Activated CD4-positive, alpha-beta memory T cell treated with anti-CD3 and anti-CD28 coated beads, Interleukin-2, amount 10 ng/mL, durations not matched to agents 7 days and 5 days (primary cell): ENCODE data around the gene TAC4. TPM values are rescaled to one million over a fixed set of nuclear protein-coding genes. Genes with fewer than 3 reads are reported as not detected.
"Not testable (repeated sequence)": the region's sequence is repeated elsewhere in the genome, so short reads cannot be mapped to it uniquely, and the experiment has no call there.

Experiments
- CTCF ChIA-PET: fragments of 350-600 bp; sonication (Branson Sonifier 250); formaldehyde crosslinking; loops from one replicate; lab custom pipeline; 2021; ENCODE audit warnings: antibody characterized with exemption, inconsistent platforms; lab: Charles Lee
- POLR2A ChIA-PET: fragments of 350-600 bp; sonication (Branson Sonifier 250); formaldehyde crosslinking; loops from one replicate; lab custom pipeline; 2021; ENCODE audit warnings: antibody characterized with exemption; lab: Charles Lee
- DNase-seq: peaks from one replicate; pipeline ENCODE4 v3.0.0-alpha.2; 2020
- H3K27ac Mint-ChIP-seq: one replicate; pipeline ENCODE4 v1.8.0; 2021; ENCODE audit warnings: mild to moderate bottlenecking, mixed read lengths
- H3K27me3 Mint-ChIP-seq: one replicate; pipeline ENCODE4 v1.8.0; 2021; ENCODE audit warnings: mixed read lengths
- H3K36me3 Mint-ChIP-seq: one replicate; pipeline ENCODE4 v1.8.0; 2021; ENCODE audit warnings: low read depth, mixed read lengths
- H3K4me1 Mint-ChIP-seq: one replicate; pipeline ENCODE4 v1.8.0; 2021; ENCODE audit warnings: mixed read lengths
- H3K4me3 Mint-ChIP-seq: one replicate; pipeline ENCODE4 v1.8.0; 2021; ENCODE audit warnings: mild to moderate bottlenecking, mixed read lengths
- H3K9me3 Mint-ChIP-seq: one replicate; pipeline ENCODE4 v1.8.0; 2021; ENCODE audit warnings: mixed read lengths
- total RNA-seq, 2 experiments: library from RNA; stranded (reverse); gene quantifications; one replicate each; pipeline ENCODE4 v1.2.3, GENCODE V29; 2021

TAC4 gene
- total RNA-seq, 2 experiments from 2014 or later: not detected

GRCh38 chr17:49832840-49833599 is 14.8 kb downstream of the TAC4 start:
- DNase-seq: no peak
- Mint-ChIP-seq H3K36me3 (peaks cover 57% of the 10 kb centered on the region), H3K27me3 (no peaks in the 10 kb centered on the region), H3K27ac (no peak overlapping the region), H3K9me3 (no peaks in the 10 kb centered on the region), H3K4me1 (no peaks in the 10 kb centered on the region), H3K4me3 (no peak overlapping the region)
- CTCF ChIA-PET: interaction anchor here (0.6 kb wide), 1 partner anchor 822 kb away, joined by 4 read pairs; no protein-coding TSS in a partner anchor
- POLR2A ChIA-PET: interaction anchor here (1.2 kb wide), 1 partner anchor 24 kb away, joined by 4 read pairs; no protein-coding TSS in a partner anchor

GRCh38 chr17:49830605-49831004 is 17.3 kb downstream of the TAC4 start:
- POLR2A ChIA-PET: interaction anchor here (1.4 to 1.9 kb wide), 4 partner anchors 13 to 35 kb away, joined by 3 to 9 read pairs (median 4); no protein-coding TSS in a partner anchor
- Mint-ChIP-seq H3K27me3 (no peaks in the 10 kb centered on the region), H3K27ac (no peak overlapping the region), H3K4me1 (no peaks in the 10 kb centered on the region), H3K36me3 (peaks cover 64% of the 10 kb centered on the region), H3K9me3 (no peaks in the 10 kb centered on the region), H3K4me3 (no peak overlapping the region)
- no peak for DNase-seq
- CTCF ChIA-PET: interaction anchor here (0.7 kb wide), 1 partner anchor 268 kb away, joined by 5 read pairs; no protein-coding TSS in a partner anchor

- H3K27ac Mint-ChIP-seq: no peak overlapping the region
Measured at GRCh38 chr17:49829026-49829425, 18.8 kb downstream of the TAC4 start.

GRCh38 chr17:49828325-49828724 is 19.5 kb downstream of the TAC4 start:
- H3K4me1 Mint-ChIP-seq, DNase-seq, POLR2A ChIA-PET, H3K9me3 Mint-ChIP-seq, CTCF ChIA-PET, H3K4me3 Mint-ChIP-seq, H3K27ac Mint-ChIP-seq, H3K27me3 Mint-ChIP-seq: not testable (repeated sequence)
- H3K36me3 Mint-ChIP-seq: peaks cover 68% of the 10 kb centered on the region

More at GRCh38 chr17:49829026-49829425, 18.8 kb downstream of the TAC4 start:
- Mint-ChIP-seq H3K4me1 (no peaks in the 10 kb centered on the region), H3K27me3 (no peaks in the 10 kb centered on the region), H3K9me3 (no peaks in the 10 kb centered on the region), H3K4me3 (no peak overlapping the region), H3K36me3 (peaks cover 68% of the 10 kb centered on the region)
- no peak for DNase-seq
- ChIA-PET POLR2A (interaction anchor here (1.7 to 1.9 kb wide), 2 partner anchors 11 to 34 kb away, joined by 3 to 9 read pairs; no protein-coding TSS in a partner anchor), CTCF (no interaction called here)

GRCh38 chr17:49825645-49826044 is 22.2 kb downstream of the TAC4 start:
- CTCF ChIA-PET: interaction anchor here (0.6 kb wide), 1 partner anchor 247 kb away, joined by 3 read pairs; no protein-coding TSS in a partner anchor
- Mint-ChIP-seq H3K27me3 (no peaks in the 10 kb centered on the region), H3K9me3 (no peaks in the 10 kb centered on the region), H3K4me1 (peaks cover 19% of the 10 kb centered on the region), H3K4me3 (no peak overlapping the region), H3K36me3 (peaks cover 82% of the 10 kb centered on the region), H3K27ac (no peak overlapping the region)
- POLR2A ChIA-PET: no interaction called here
- DNase-seq: no peak

- Mint-ChIP-seq H3K36me3 (peaks cover 74% of the 10 kb centered on the region), H3K27ac (no peak overlapping the region), H3K4me1 (peaks cover 36% of the 10 kb centered on the region), H3K4me3 (no peak overlapping the region), H3K9me3 (no peaks in the 10 kb centered on the region), H3K27me3 (no peaks in the 10 kb centered on the region)
- no peak for DNase-seq
- POLR2A ChIA-PET: no interaction called here
- CTCF ChIA-PET: no interaction called here
Measured at GRCh38 chr17:49823614-49824013, 24.3 kb downstream of the TAC4 start.

GRCh38 chr17:49822829-49823228 is 25.0 kb downstream of the TAC4 start:
- Mint-ChIP-seq H3K4me1 (peaks cover 44% of the 10 kb centered on the region), H3K9me3 (no peaks in the 10 kb centered on the region), H3K36me3 (peaks cover 73% of the 10 kb centered on the region), H3K27me3 (no peaks in the 10 kb centered on the region), H3K4me3 (no peak overlapping the region), H3K27ac (no peak overlapping the region)
- POLR2A ChIA-PET: interaction anchor here (1.2 kb wide), 2 partner anchors 9 to 107 kb away, joined by 3 to 4 read pairs; no protein-coding TSS in a partner anchor
- CTCF ChIA-PET: no interaction called here
- no peak for DNase-seq

- no peak for DNase-seq
- ChIA-PET CTCF (interaction anchor here (1.2 to 1.6 kb wide), 3 partner anchors 58 to 126 kb away, joined by 3 to 6 read pairs (median 3); partner anchors contain the start of gene SLC35B1), POLR2A (interaction anchor here (0.6 to 1.2 kb wide), 3 partner anchors 8 to 106 kb away, joined by 3 to 4 read pairs (median 3); no protein-coding TSS in a partner anchor)
- Mint-ChIP-seq H3K27ac (no peak overlapping the region), H3K27me3 (no peaks in the 10 kb centered on the region), H3K9me3 (no peaks in the 10 kb centered on the region), H3K4me1 (peaks cover 53% of the 10 kb centered on the region), H3K4me3 (no peak overlapping the region), H3K36me3 (peaks cover 75% of the 10 kb centered on the region)
Measured at GRCh38 chr17:49821916-49822315, 26.0 kb downstream of the TAC4 start.

- Mint-ChIP-seq H3K4me1 (peaks cover 57% of the 10 kb centered on the region), H3K36me3 (peaks cover 79% of the 10 kb centered on the region), H3K9me3 (no peaks in the 10 kb centered on the region), H3K27ac (peak overlapping the region; percentile 67), H3K27me3 (no peaks in the 10 kb centered on the region), H3K4me3 (no peak overlapping the region)
- no peak for DNase-seq
- POLR2A ChIA-PET: no interaction called here
- CTCF ChIA-PET: interaction anchor here (1.2 to 1.6 kb wide), 3 partner anchors 59 to 125 kb away, joined by 3 to 6 read pairs (median 3); partner anchors contain the start of gene SLC35B1
Measured at GRCh38 chr17:49821466-49821865, 26.4 kb downstream of the TAC4 start.

- no peak for DNase-seq
- Mint-ChIP-seq H3K36me3 (peaks cover 78% of the 10 kb centered on the region), H3K4me3 (no peak overlapping the region), H3K4me1 (peaks cover 64% of the 10 kb centered on the region), H3K9me3 (no peaks in the 10 kb centered on the region), H3K27ac (peak overlapping the region; percentile 67), H3K27me3 (no peaks in the 10 kb centered on the region)
- CTCF ChIA-PET: interaction anchor here (0.7 to 1.6 kb wide), 5 partner anchors 59 to 861 kb away, joined by 3 to 7 read pairs (median 3); partner anchors contain the start of gene SLC35B1
- POLR2A ChIA-PET: no interaction called here
Measured at GRCh38 chr17:49820773-49821172, 27.1 kb downstream of the TAC4 start.

- H3K36me3 Mint-ChIP-seq: peaks cover 75% of the 10 kb centered on the region
- CTCF ChIA-PET: interaction anchor here (0.9 kb wide), 1 partner anchor 179 kb away, joined by 3 read pairs; no protein-coding TSS in a partner anchor
Measured at GRCh38 chr17:49819651-49820050, 28.2 kb downstream of the TAC4 start.

GRCh38 chr17:49819138-49819537 is 28.7 kb downstream of the TAC4 start:
- peaks cover 75% of the 10 kb centered on the region for H3K36me3 Mint-ChIP-seq

More at GRCh38 chr17:49819651-49820050, 28.2 kb downstream of the TAC4 start:
- Mint-ChIP-seq H3K27me3 (no peaks in the 10 kb centered on the region), H3K27ac (peak overlapping the region; percentile 21), H3K9me3 (no peaks in the 10 kb centered on the region), H3K4me1 (peaks cover 74% of the 10 kb centered on the region), H3K4me3 (no peak overlapping the region)
- no peak for DNase-seq
- POLR2A ChIA-PET: no interaction called here

More at GRCh38 chr17:49819138-49819537, 28.7 kb downstream of the TAC4 start:
- no peak for DNase-seq
- CTCF ChIA-PET: interaction anchor here (1.2 kb wide), 1 partner anchor 32 kb away, joined by 3 read pairs; no protein-coding TSS in a partner anchor
- Mint-ChIP-seq H3K9me3 (no peaks in the 10 kb centered on the region), H3K4me1 (peaks cover 79% of the 10 kb centered on the region), H3K4me3 (no peak overlapping the region), H3K27me3 (no peaks in the 10 kb centered on the region), H3K27ac (peak overlapping the region; percentile 98)
- POLR2A ChIA-PET: interaction anchor here (4.4 kb wide), 1 partner anchor 30 kb away, joined by 24 read pairs; the partner anchor contains the start of gene KAT7
